ENCODE measurements around the gene PPIL4. TPM values are rescaled to one million over a fixed set of nuclear protein-coding genes. Genes with fewer than 3 reads are reported as not detected.

The PPIL4 gene
- total RNA-seq, 3 donors from 2014 or later: 34.7 to 46.0 (median 36.2) TPM

DNA sequence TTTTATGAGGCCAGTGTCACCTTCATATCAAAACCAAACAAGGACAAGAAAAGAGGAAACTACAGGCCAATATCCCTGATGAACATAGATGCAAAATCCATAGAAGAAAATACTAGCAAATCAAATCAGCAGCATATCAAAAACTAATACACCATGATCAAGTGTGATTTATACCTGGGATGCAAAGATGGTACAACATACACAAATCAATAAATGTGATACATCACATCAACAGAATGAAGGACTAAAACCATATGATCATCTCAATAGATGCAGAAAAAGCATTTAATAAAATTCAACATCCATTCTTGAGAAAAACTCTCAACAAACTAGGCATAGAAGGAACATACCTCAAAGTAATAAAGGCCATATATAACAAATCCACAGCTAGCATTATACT is 12.2 kb upstream of the PPIL4 start:
- Histone ChIP-seq H3K36me3 (no peaks in the 10 kb centered on the region), H3K4me3 (no peak overlapping the region), H3K9me3 (no peaks in the 10 kb centered on the region), H3K27me3 (no peaks in the 10 kb centered on the region), H3K4me1 (no peaks in the 10 kb centered on the region), H3K27ac (no peak overlapping the region)
- TF ChIP-seq POLR2A (IDR thresholded peaks at IDR 0.05): no peak
- TF ChIP-seq, protein P1, sequence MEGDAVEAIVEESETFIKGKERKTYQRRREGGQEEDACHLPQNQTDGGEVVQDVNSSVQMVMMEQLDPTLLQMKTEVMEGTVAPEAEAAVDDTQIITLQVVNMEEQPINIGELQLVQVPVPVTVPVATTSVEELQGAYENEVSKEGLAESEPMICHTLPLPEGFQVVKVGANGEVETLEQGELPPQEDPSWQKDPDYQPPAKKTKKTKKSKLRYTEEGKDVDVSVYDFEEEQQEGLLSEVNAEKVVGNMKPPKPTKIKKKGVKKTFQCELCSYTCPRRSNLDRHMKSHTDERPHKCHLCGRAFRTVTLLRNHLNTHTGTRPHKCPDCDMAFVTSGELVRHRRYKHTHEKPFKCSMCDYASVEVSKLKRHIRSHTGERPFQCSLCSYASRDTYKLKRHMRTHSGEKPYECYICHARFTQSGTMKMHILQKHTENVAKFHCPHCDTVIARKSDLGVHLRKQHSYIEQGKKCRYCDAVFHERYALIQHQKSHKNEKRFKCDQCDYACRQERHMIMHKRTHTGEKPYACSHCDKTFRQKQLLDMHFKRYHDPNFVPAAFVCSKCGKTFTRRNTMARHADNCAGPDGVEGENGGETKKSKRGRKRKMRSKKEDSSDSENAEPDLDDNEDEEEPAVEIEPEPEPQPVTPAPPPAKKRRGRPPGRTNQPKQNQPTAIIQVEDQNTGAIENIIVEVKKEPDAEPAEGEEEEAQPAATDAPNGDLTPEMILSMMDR (IDR thresholded peaks at IDR 0.05): no peak
- TF ChIP-seq POLR2AphosphoS5 (IDR thresholded peaks at IDR 0.05): no peak
- no peak for DNase-seq (ENCODE audit: low spot score in 2 of 2)
- intact Hi-C loops (cut with DNase I; ENCODE audit: low total_unique reads): no loop called here

DNA sequence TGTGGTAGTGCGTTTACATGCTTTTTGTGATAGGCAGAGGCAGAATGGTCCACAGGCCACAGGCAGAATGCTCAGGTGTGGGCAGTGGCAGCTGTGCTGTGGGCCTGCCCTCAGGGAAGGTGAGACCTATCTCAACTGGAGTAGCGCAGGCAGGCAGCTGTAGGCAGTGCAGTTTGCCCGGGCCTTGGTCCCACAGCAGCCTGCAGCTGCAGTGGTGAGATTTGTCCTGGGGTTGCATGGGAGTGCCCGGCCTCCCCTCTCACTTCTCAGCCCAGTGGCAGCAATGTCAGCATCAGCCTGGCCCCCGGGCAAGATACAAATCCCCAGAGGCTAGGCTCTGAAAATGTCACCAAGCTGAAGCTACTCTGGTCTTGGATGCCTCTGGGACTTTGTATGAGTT is 6.1 kb upstream of the PPIL4 start:
- Histone ChIP-seq H3K9me3 (no peaks in the 10 kb centered on the region), H3K27ac (no peak overlapping the region), H3K4me1 (no peaks in the 10 kb centered on the region), H3K27me3 (no peaks in the 10 kb centered on the region), H3K4me3 (no peak overlapping the region), H3K36me3 (no peaks in the 10 kb centered on the region)
- intact Hi-C loops (cut with DNase I; ENCODE audit: low total_unique reads): no loop called here
- TF ChIP-seq, protein P1 (IDR thresholded peaks at IDR 0.05): no peak
- TF ChIP-seq POLR2A (IDR thresholded peaks at IDR 0.05) (no peak), POLR2AphosphoS5 (IDR thresholded peaks at IDR 0.05) (no peak)
- no peak for DNase-seq (ENCODE audit: low spot score in 2 of 2)

DNA sequence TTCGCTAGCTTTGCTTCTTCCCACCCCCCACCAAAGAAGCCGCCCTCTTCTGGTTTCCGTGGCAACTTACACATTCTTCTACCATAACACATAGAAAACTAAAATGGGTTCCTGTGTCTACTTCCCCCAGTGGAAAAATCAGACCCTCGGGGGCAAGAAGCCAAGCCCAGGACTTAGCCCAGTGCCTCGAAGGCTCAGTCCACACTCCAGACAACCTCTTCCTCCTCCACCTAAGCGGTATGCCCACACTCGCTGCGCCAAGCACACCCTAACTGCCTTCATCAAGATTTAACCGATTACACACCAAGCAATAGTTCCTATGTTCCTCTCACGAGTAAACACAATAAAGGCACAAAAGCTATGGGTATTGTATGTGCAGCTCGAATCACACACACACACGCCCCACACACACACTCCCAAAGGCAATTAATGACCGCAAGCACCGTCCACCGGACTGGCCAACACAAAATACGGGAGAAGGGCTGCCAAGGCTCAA is 537 bp downstream of the PPIL4 start:
- DNase-seq (ENCODE audit: low spot score in 2 of 2): peak in 1 of 2 donors; percentile 45
- intact Hi-C loops (cut with DNase I; ENCODE audit: low total_unique reads): no loop called here
- TF ChIP-seq POLR2A (IDR thresholded peaks at IDR 0.05): no peak
- TF ChIP-seq, protein P1 (IDR thresholded peaks at IDR 0.05): no peak
- TF ChIP-seq POLR2AphosphoS5 (IDR thresholded peaks at IDR 0.05): no peak

DNA sequence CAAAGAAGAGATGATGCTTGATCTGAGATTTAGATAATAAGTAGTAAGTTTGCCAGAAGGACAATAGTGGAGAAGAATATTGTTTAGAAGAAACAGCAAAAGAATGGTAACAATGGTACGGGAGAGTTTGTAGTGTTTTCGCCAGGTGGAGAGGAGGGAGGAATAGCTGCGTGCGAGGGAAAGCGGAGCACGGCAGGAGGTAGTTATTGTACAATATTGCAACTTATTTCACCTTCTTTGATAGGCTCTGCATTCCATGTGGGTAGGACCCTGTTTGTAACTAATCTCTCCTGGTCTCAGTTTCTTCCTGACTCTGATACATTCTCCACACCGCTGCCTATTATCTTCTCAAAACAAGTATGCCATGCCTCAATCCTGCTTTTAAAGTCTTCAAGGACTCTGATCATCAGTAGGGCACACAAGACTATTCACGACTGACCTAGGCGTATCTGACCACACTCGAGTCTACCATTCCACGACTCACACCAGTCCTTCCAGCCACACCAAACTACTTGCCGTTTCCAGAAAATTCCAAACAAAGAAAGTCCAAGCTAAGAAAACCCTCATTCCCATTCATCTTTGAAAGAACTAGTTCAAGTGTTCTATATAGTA is 1.1 kb downstream of the PPIL4 start:
- H3K9me3 ChIP-seq: no peaks in the 10 kb centered on the region
- peaks cover 0 to 15% of the 10 kb centered on the region in 2 donors for H3K4me1 ChIP-seq
- H3K27me3 ChIP-seq: no peaks in the 10 kb centered on the region
- intact Hi-C loops (cut with DNase I; ENCODE audit: low total_unique reads): no loop called here
- DNase-seq (ENCODE audit: low spot score in 2 of 2): no peak
- peak overlapping the region; percentile 86 to 92 (median 87) for H3K4me3 ChIP-seq
- H3K27ac ChIP-seq: peak overlapping the region; percentile 98
- H3K36me3 ChIP-seq: no peaks in the 10 kb centered on the region
- TF ChIP-seq POLR2AphosphoS5 (IDR thresholded peaks at IDR 0.05) (no peak), POLR2A (IDR thresholded peaks at IDR 0.05) (no peak)
- TF ChIP-seq, protein P1 (IDR thresholded peaks at IDR 0.05): no peak

More for the DNA sequence above, 537 bp downstream of the PPIL4 start:
- Histone ChIP-seq H3K4me3 (peak overlapping the region; percentile 86 to 92 (median 87)), H3K27ac (peak overlapping the region; percentile 98), H3K4me1 (peaks cover 0 to 15% of the 10 kb centered on the region in 2 donors), H3K9me3 (no peaks in the 10 kb centered on the region), H3K36me3 (no peaks in the 10 kb centered on the region), H3K27me3 (no peaks in the 10 kb centered on the region)

DNA sequence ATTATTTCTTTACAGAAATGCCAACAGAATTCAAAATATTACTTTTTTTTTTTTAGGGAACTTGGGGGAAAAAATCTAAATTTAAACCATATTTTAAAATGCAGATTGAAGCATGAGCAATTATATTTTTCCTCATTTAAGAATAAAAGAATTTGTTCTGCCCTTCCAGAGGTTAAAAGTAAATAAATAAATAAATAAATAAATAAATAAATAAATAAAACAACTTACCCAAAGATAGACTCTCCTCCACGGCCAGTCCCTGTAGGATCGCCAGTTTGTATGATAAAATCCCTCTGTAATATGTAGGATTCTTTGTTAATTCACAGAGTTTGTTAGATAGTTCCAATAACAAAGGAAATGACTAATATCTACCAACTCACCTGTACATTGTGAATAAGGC is 4.7 kb downstream of the PPIL4 start:
- Histone ChIP-seq H3K27ac (no peak overlapping the region), H3K36me3 (no peaks in the 10 kb centered on the region), H3K27me3 (no peaks in the 10 kb centered on the region), H3K4me1 (peaks cover 0 to 15% of the 10 kb centered on the region in 2 donors), H3K9me3 (no peaks in the 10 kb centered on the region), H3K4me3 (no peak overlapping the region)
- no peak for DNase-seq (ENCODE audit: low spot score in 2 of 2)
- intact Hi-C loops (cut with DNase I; ENCODE audit: low total_unique reads): no loop called here
- TF ChIP-seq, protein P1 (IDR thresholded peaks at IDR 0.05): no peak
- TF ChIP-seq POLR2A (IDR thresholded peaks at IDR 0.05) (no peak), POLR2AphosphoS5 (IDR thresholded peaks at IDR 0.05) (no peak)
